RWPE1 (cell line): Measurements from ENCODE around the gene RGMB.

Experiments used
- CTCF ChIA-PET: fragments of 350-600 bp; sonication (Branson Sonifier 250); formaldehyde crosslinking; extraction: SDS; loops from one replicate; lab custom pipeline; 2021; lab: Yijun Ruan, JAX
- POLR2A ChIA-PET: fragments of 400-600 bp; formaldehyde crosslinking; extraction: SDS; loops from one replicate; lab custom pipeline; 2020; ENCODE audit warnings: antibody characterized with exemption; ENCODE audit not compliant: low non-redundant PET; lab: Yijun Ruan, JAX
- DNase-seq: peaks from one replicate; pipeline ENCODE4 v3.0.0; 2012; ENCODE audit warnings: low spot score
- H3K27ac ChIP-seq: fragments of 450-650 bp; 2 replicates; pipeline ENCODE4 v1.5.1; 2017
- TF ChIP-seq, protein P1 (sequence below): fragments of 450-650 bp; conservative IDR thresholded peaks from 2 replicates; pipeline ENCODE4 v1.5.1; 2017; ENCODE audit warnings: low read depth, mild to moderate bottlenecking

Gene RGMB

DNA sequence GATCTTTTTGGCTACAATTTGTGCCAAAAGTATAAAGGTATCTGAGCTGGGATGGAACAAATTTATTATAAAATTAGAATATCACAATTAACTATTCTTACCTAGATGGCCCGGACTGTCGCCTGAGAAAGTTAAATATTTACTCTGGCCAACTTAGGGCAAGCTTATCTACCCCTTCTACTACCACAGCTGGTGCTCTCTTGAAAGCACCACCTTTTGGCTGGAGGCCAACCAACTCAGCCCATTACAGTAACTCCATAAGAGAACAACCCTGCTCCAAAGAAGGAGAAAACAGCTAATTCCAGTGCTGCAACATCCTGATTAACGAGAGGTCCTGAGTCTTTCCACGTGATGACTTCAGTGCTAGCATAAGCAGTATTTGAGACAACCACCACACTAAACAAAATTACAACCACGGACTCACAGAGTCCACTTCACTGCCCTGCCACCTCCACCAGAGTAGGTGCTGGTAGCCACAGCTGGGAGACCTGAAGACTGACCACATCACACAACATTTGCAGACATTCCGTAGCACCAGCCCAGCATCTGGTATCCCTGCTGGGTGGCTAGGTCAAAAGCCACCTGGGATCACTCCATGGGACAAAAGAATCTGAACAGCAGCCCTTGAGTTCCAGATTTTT lies 43.2 kb downstream of the RGMB start:
- TF ChIP-seq, protein P1, sequence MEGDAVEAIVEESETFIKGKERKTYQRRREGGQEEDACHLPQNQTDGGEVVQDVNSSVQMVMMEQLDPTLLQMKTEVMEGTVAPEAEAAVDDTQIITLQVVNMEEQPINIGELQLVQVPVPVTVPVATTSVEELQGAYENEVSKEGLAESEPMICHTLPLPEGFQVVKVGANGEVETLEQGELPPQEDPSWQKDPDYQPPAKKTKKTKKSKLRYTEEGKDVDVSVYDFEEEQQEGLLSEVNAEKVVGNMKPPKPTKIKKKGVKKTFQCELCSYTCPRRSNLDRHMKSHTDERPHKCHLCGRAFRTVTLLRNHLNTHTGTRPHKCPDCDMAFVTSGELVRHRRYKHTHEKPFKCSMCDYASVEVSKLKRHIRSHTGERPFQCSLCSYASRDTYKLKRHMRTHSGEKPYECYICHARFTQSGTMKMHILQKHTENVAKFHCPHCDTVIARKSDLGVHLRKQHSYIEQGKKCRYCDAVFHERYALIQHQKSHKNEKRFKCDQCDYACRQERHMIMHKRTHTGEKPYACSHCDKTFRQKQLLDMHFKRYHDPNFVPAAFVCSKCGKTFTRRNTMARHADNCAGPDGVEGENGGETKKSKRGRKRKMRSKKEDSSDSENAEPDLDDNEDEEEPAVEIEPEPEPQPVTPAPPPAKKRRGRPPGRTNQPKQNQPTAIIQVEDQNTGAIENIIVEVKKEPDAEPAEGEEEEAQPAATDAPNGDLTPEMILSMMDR: no peak
- no peak for DNase-seq
- ChIA-PET CTCF (interaction anchor here (0.7 to 0.8 kb wide), 2 partner anchors 1065 to 1586 kb away, joined by 4 read pairs; no protein-coding TSS in a partner anchor), POLR2A (no interaction called here)
- no peak overlapping the region for H3K27ac ChIP-seq

DNA sequence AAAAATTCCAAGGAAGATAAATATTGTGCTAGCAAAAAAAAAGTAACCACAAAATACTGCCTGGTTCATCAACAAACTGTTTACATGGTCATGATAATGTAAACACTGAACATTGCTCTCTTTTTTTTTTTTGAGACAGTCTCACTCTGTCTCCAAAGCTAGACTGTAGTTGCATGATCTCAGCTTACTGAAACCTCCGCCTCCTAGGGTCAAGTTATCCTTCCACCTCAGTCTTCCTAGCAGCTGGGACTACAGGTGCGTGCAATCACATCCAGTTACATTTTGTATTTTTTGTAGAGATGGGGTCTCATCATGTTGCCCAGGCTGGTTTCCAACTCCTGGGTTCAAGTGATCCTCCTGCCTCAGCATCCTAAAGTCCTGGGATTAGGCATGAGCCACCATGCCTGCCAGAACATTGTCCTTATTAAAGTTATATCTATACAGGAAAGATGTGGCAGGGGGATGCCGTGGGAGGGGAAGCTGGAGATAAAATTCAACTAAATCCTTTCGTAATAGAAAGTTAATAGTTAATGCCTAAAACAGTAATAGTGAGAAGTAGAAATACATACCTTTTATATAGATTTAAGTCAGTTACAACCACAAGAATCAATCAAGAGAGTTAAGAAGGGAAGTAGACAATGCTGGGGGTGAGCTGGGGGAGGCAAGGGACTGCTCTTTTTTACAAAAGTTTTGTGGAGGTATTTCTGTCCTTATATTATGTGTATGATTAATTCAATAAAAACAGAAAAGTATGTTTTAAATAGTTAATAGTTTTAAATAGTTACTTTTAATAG lies 52.3 kb downstream of the RGMB start:
- TF ChIP-seq, protein P1: no peak
- ChIA-PET CTCF (interaction anchor here (0.6 to 0.7 kb wide), 2 partner anchors 10 to 57 kb away, joined by 3 read pairs; no protein-coding TSS in a partner anchor), POLR2A (no interaction called here)
- DNase-seq: no peak
- no peak overlapping the region for H3K27ac ChIP-seq

DNA sequence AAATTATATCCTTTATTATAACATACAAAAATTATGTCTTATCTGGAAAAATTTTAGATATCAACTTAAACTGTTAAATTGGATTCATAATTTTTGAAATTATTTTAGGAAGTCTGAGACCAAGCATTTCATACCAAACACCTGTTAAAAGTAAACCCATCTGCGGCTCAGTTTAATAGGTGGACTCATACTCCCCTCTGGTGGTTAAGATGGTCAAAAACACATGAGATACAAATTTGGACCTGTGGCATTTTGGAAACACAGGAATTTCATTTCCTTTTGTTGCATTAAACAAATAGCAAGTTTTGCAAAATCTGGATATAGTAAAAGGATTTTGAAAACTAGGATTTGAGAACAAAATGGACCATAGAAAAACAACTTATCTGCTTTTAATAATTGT lies 53.7 kb downstream of the RGMB start:
- ChIA-PET CTCF (no interaction called here), POLR2A (no interaction called here)
- TF ChIP-seq, protein P1: peak; percentile 62
- peak; percentile 69 for DNase-seq
- H3K27ac ChIP-seq: no peak overlapping the region

DNA sequence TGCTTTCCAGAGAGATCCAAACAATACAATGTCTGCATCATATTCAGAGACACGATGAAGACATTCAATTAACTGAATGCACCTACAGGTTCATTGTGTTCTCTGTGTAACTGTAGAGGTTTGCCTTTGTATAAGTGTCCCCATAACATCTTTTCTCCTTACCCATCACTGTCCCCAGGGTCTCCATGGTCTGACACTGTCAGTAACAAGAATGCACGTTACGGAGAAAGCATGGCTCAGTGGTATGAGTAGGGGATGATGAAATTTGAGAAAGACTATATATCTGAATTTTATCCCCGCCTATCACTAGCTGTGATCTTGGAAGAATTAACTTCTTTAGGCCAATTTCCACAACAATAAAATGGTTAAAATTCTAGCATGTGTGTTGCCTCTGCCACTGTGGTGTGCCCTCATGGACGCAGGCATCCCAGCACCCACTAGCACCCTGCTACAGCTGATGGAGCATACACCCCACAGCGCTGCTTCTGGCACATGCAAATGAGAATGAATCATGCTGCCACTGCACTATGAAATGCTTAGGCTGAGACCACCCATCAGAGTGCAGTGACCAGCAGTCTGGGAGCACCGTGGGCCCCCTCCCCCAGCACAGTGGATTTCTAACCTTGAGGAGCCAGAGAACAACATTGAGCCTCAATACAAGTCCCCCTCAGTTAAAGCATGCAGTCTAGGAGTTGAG lies 54.3 kb downstream of the RGMB start:
- TF ChIP-seq, protein P1: 0 out of 2 replicates have a peak, but pooled peaks have one; percentile 5
- CTCF ChIA-PET: interaction anchor here (0.8 kb wide), 1 partner anchor 221 kb away, joined by 3 read pairs; no protein-coding TSS in a partner anchor
- POLR2A ChIA-PET: no interaction called here

DNA sequence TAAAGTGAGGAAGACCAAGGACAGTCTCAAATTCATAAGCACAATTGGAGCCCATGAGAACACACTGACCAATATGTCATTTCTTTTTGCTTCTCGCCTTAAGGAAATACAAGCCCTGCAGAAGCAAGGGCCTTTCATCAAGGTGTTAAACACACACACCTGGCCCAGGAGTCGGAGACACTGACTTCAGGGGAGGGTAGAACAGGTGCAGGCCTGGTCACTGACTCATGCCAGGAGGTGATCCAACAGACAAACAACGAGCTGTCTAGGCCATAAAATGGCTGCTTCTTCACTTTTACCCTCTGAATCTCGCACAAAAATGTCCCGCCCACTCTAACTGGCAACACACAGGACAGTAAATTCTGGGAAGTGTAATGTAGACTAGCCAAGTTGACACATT lies 62.7 kb downstream of the RGMB start:
- TF ChIP-seq, protein P1: no peak
- H3K27ac ChIP-seq: no peak overlapping the region
- ChIA-PET CTCF (no interaction called here), POLR2A (no interaction called here)
- DNase-seq: no peak

More for the DNA sequence above, 54.3 kb downstream of the RGMB start:
- H3K27ac ChIP-seq: no peak overlapping the region
- no peak for DNase-seq
